PC-9 (cell line): ENCODE data around the gene IL23R. TPM values are rescaled to one million over a fixed set of nuclear protein-coding genes. Genes with fewer than 3 reads are reported as not detected.

Experiments
- BruUV-seq: library from RNA; stranded (reverse); fragments of 400-500 nt; replicated peaks from 2 replicates; lab custom pipeline; 2021; lab: Mats Ljungman, UMichigan
- CTCF ChIA-PET: fragments of 300-600 bp; sonication (Branson Sonifier 250); formaldehyde crosslinking; loops from one replicate; lab custom pipeline; 2022; ENCODE audit warnings: antibody characterized with exemption; lab: Charles Lee
- POLR2A ChIA-PET: fragments of 300-600 bp; sonication (Branson Sonifier 250); formaldehyde crosslinking; loops from one replicate; lab custom pipeline; 2022; ENCODE audit warnings: antibody characterized with exemption; ENCODE audit not compliant: unreplicated experiment; lab: Charles Lee
- DNase-seq, 2 experiments: peaks; one replicate each; pipeline versions ENCODE4 v3.0.0 to v3.0.0-alpha.2; 2015 to 2022; ENCODE audit warnings: mixed read lengths in 1 of 2
- H2AFZ ChIP-seq: fragments of 200-600 bp; sonication (generic); 2 replicates; pipeline ENCODE4 v1.8.1; 2017; ENCODE audit warnings: antibody characterized with exemption
- H3F3A ChIP-seq: fragments of 200-600 bp; sonication (generic); 2 replicates; pipeline ENCODE4 v1.8.1; 2017; ENCODE audit warnings: antibody characterized with exemption, mild to moderate bottlenecking, low read depth; ENCODE audit not compliant: insufficient read depth
- H3K27ac ChIP-seq: fragments of 200-600 bp; sonication (generic); 2 replicates; pipeline ENCODE4 v1.6.1; 2016; ENCODE audit warnings: mixed run types
- H3K27me3 ChIP-seq: fragments of 200-600 bp; sonication (generic); 2 replicates; pipeline ENCODE4 v1.6.1; 2016; ENCODE audit warnings: low read depth, mixed run types; ENCODE audit not compliant: insufficient read depth
- H3K36me3 ChIP-seq: fragments of 200-600 bp; sonication (generic); 2 replicates; pipeline ENCODE4 v1.6.1; 2016; ENCODE audit warnings: low read depth, mixed run types
- H3K4me1 ChIP-seq: fragments of 200-600 bp; sonication (generic); replicated peaks from 2 replicates; pipeline ENCODE4 v1.6.1; 2016; ENCODE audit warnings: mixed run types; ENCODE audit not compliant: insufficient read depth
- H3K4me2 ChIP-seq: fragments of 200-600 bp; sonication (generic); 2 replicates; pipeline ENCODE4 v1.6.1; 2017; ENCODE audit warnings: mixed run types
- H3K4me3 ChIP-seq: fragments of 200-600 bp; sonication (generic); 2 replicates; pipeline ENCODE4 v1.6.1; 2016; ENCODE audit warnings: mixed run types
- H3K79me2 ChIP-seq: fragments of 200-600 bp; sonication (generic); 2 replicates; pipeline ENCODE4 v1.6.1; 2017; ENCODE audit warnings: low read depth, mixed run types
- H3K9me2 ChIP-seq: fragments of 200-600 bp; sonication (generic); 2 replicates; pipeline ENCODE4 v1.8.1; 2017; ENCODE audit warnings: mild to moderate bottlenecking; ENCODE audit not compliant: insufficient read depth
- H3K9me3 ChIP-seq: fragments of 200-600 bp; sonication (generic); 2 replicates; pipeline ENCODE4 v1.8.1; 2016; ENCODE audit warnings: low read depth; ENCODE audit not compliant: insufficient read depth
- H4K20me1 ChIP-seq: fragments of 200-600 bp; sonication (generic); 2 replicates; pipeline ENCODE4 v1.8.1; 2017; ENCODE audit not compliant: insufficient read depth
- CTCF ChIP-seq: fragments of 200-600 bp; sonication (generic); conservative IDR thresholded peaks from 2 replicates; pipeline ENCODE4 v1.6.1; 2017; ENCODE audit warnings: mixed run types, antibody characterized with exemption, mild to moderate bottlenecking, moderate library complexity
- EZH2 ChIP-seq: fragments of 200-600 bp; sonication (generic); IDR thresholded peaks from 2 replicates; pipeline ENCODE4 v1.8.0; 2017; ENCODE audit warnings: antibody characterized with exemption, low read depth
- intact Hi-C: fragments of 100-400 bp; cut with micrococcal nuclease; formaldehyde crosslinking; loops from one replicate; pipeline ENCODE4 v1.10.0; 2022; ENCODE audit not compliant: unreplicated experiment
- total RNA-seq: library from RNA; stranded (reverse); gene quantifications from 2 replicates; pipeline ENCODE4 v1.2.3, GENCODE V29; 2021

Gene IL23R
- total RNA-seq, 1 experiment from 2014 or later = not detected

- Histone ChIP-seq H3K79me2 (no peaks in the 10 kb centered on the region), H3F3A (no peaks in the 10 kb centered on the region), H4K20me1 (no peaks in the 10 kb centered on the region), H3K27ac (no peak overlapping the region), H3K4me1 (no peaks in the 10 kb centered on the region), H3K27me3 (no peaks in the 10 kb centered on the region), H3K9me3 (no peaks in the 10 kb centered on the region), H3K36me3 (no peaks in the 10 kb centered on the region), H2AFZ (no peak overlapping the region), H3K4me3 (no peak overlapping the region), H3K9me2 (no peaks in the 10 kb centered on the region), H3K4me2 (no peak overlapping the region)
- BruUV-seq = no TSS peak
- CTCF ChIA-PET = no interaction called here
- intact Hi-C loops = no loop called here
- TF ChIP-seq EZH2 (no peak), CTCF (no peak)
- POLR2A ChIA-PET = no interaction called here
- no peak for DNase-seq
Measured at GRCh38 chr1:67193704-67194103, 27.4 kb downstream of the IL23R start.

- Histone ChIP-seq H3K4me3 (no peak overlapping the region), H3F3A (no peaks in the 10 kb centered on the region), H3K4me2 (no peak overlapping the region), H2AFZ (no peak overlapping the region), H4K20me1 (no peaks in the 10 kb centered on the region), H3K27me3 (no peaks in the 10 kb centered on the region), H3K4me1 (no peaks in the 10 kb centered on the region), H3K9me2 (no peaks in the 10 kb centered on the region), H3K79me2 (no peaks in the 10 kb centered on the region), H3K27ac (no peak overlapping the region), H3K36me3 (no peaks in the 10 kb centered on the region), H3K9me3 (no peaks in the 10 kb centered on the region)
- POLR2A ChIA-PET = no interaction called here
- intact Hi-C loops = no loop called here
- BruUV-seq = no TSS peak
- no peak for TF ChIP-seq CTCF
- TF ChIP-seq EZH2 = no peak
- DNase-seq = no peak
- CTCF ChIA-PET = no interaction called here
Measured at GRCh38 chr1:67194209-67194863, 28.1 kb downstream of the IL23R start.

- BruUV-seq = no TSS peak
- CTCF ChIA-PET = no interaction called here
- TF ChIP-seq CTCF (no peak), EZH2 (no peak)
Measured at GRCh38 chr1:67200755-67201154, 34.5 kb downstream of the IL23R start.

More at GRCh38 chr1:67200755-67201154, 34.5 kb downstream of the IL23R start:
- H3K79me2 ChIP-seq = no peaks in the 10 kb centered on the region
- no peaks in the 10 kb centered on the region for H4K20me1 ChIP-seq
- intact Hi-C loops = no loop called here
- H3K36me3 ChIP-seq = no peaks in the 10 kb centered on the region
- no peak for DNase-seq
- H3K4me3 ChIP-seq = no peak overlapping the region
- no peaks in the 10 kb centered on the region for H3F3A ChIP-seq
- no peak overlapping the region for H3K4me2 ChIP-seq
- H3K9me2 ChIP-seq = no peaks in the 10 kb centered on the region
- H3K4me1 ChIP-seq = no peaks in the 10 kb centered on the region
- no peaks in the 10 kb centered on the region for H3K9me3 ChIP-seq
- no peak overlapping the region for H2AFZ ChIP-seq
- POLR2A ChIA-PET = no interaction called here
- H3K27me3 ChIP-seq = no peaks in the 10 kb centered on the region
- no peak overlapping the region for H3K27ac ChIP-seq
